K562 (cell line): Measurements from ENCODE around the gene SKOR1. TPM values are rescaled to one million over a fixed set of nuclear protein-coding genes. Genes with fewer than 3 reads are reported as not detected.

Source experiments
- GMEB1 ChIP-seq: fragments of 250-450 bp; sonication (Bioruptor Pico); IDR thresholded peaks from 2 replicates; pipeline ENCODE4 v1.4.0; 2020; ENCODE audit warnings: mild to moderate bottlenecking
- HINFP ChIP-seq: fragments of 450-650 bp; conservative IDR thresholded peaks from 2 replicates; pipeline ENCODE4 v1.6.1; 2016; ENCODE audit warnings: missing genetic modification characterization, low read depth, mild to moderate bottlenecking, control low read depth, missing compliant biosample characterization
- ID3 ChIP-seq, 2 experiments: fragments of 250-450 bp in 1 of 2; fragments of 450-650 bp in 1 of 2; sonication (Bioruptor Pico) in 1 of 2; IDR thresholded peaks; 2 replicates each; pipeline versions ENCODE4 v1.6.1 to v1.8.0; 2016 to 2021; ENCODE audit warnings: mild to moderate bottlenecking in 2 of 2, moderate library complexity in 2 of 2, missing compliant biosample characterization in 1 of 2, missing genetic modification characterization in 1 of 2
- MXD1 ChIP-seq: fragments of 250-450 bp; sonication (Bioruptor Pico); IDR thresholded peaks from 2 replicates; pipeline ENCODE4 v1.8.0; 2021; ENCODE audit warnings: borderline replicate concordance, mild to moderate bottlenecking, moderate library complexity; ENCODE audit not compliant: poor library complexity, severe bottlenecking
- MYC ChIP-seq, 2 experiments: fragments of 250-450 bp in 1 of 2; sonication (Bioruptor Pico) in 1 of 2; IDR thresholded peaks; 2 replicates each; pipeline versions ENCODE4 v1.5.1 to v1.6.1; 2012 to 2021; ENCODE audit warnings: low read depth in 2 of 2, borderline replicate concordance in 1 of 2, improper control_type of control experiment in 1 of 2, low read length in 1 of 2, mild to moderate bottlenecking in 1 of 2, moderate library complexity in 1 of 2
- NELFE ChIP-seq: IDR thresholded peaks from 2 replicates; pipeline ENCODE4 v1.6.1; 2011; ENCODE audit warnings: mild to moderate bottlenecking; ENCODE audit not compliant: insufficient read depth, insufficient read length
- NR2C2 ChIP-seq, 2 experiments: fragments of 200-800 bp in 1 of 2; sonication (Bioruptor generic) in 1 of 2; sonication (generic) in 1 of 2; formaldehyde crosslinking in 1 of 2; IDR thresholded peaks; 2 replicates each; pipeline versions ENCODE4 v1.6.1 to v1.8.0; 2016 to 2022; ENCODE audit warnings: mild to moderate bottlenecking in 1 of 2, missing compliant biosample characterization in 1 of 2, missing genetic modification characterization in 1 of 2, missing genetic modification reagents in 1 of 2
- RBBP5 ChIP-seq: fragments of 200-600 bp; sonication (generic); IDR thresholded peaks from 2 replicates; pipeline ENCODE4 v1.6.1; 2012; ENCODE audit warnings: borderline replicate concordance, mild to moderate bottlenecking, low read length, control low read depth, inconsistent platforms; ENCODE audit not compliant: insufficient read depth, poor library complexity, severe bottlenecking
- ZBTB8A ChIP-seq: fragments of 450-650 bp; IDR thresholded peaks from 2 replicates; pipeline ENCODE4 v1.6.1; 2018; ENCODE audit warnings: mild to moderate bottlenecking, moderate library complexity; ENCODE audit not compliant: partially characterized antibody
- ZFP36 ChIP-seq: fragments of 150-350 bp; IDR thresholded peaks from 2 replicates; pipeline ENCODE4 v1.6.1; 2018; ENCODE audit warnings: low read length, low read depth; ENCODE audit not compliant: partially characterized antibody
- polyA plus RNA-seq, 8 experiments: library from polyadenylated mRNA; depleted of rRNA in 4 of 8; stranded (reverse) in 5 of 8; unstranded in 3 of 8; fragments of >200 nt; fragmentation: Nextera tagmentation in 2 of 8; fragmentation: Illumina TruSeq in 1 of 8; extraction: Ambion mirVana in 2 of 8; extraction: Trizol in 1 of 8; gene quantifications; 2 replicates each; pipeline versions ENCODE4 v1.2.1 to v1.2.3, GENCODE V29; 2011 to 2014; ENCODE audit warnings: inconsistent platforms in 1 of 8, missing spikeins in 1 of 8
- total RNA-seq, 7 experiments: library from RNA; depleted of rRNA in 6 of 7; stranded (reverse); fragments of >200 nt in 6 of 7; fragmentation: Illumina TruSeq in 2 of 7; extraction: Trizol in 2 of 7; gene quantifications; 2 replicates each; pipeline versions ENCODE4 v1.2.1 to v1.2.3, GENCODE V29; 2011 to 2021; ENCODE audit warnings: low replicate concordance in 1 of 7
- TF ChIP-seq, protein P1 (sequence below): sonication (generic); formaldehyde crosslinking; IDR thresholded peaks from 2 replicates; pipeline ENCODE4 v1.8.0; 2023; ENCODE audit warnings: mild to moderate bottlenecking, missing genetic modification reagents
- TF ChIP-seq, protein P2 (sequence below): fragments of 450-650 bp; IDR thresholded peaks from one replicate; pipeline ENCODE4 v1.6.1; 2018; ENCODE audit warnings: mild to moderate bottlenecking, moderate library complexity; ENCODE audit not compliant: partially characterized antibody
- TF ChIP-seq, protein P3 (sequence below): fragments of 250-450 bp; sonication (Bioruptor Pico); IDR thresholded peaks from 2 replicates; pipeline ENCODE4 v1.6.1; 2021; ENCODE audit warnings: mild to moderate bottlenecking

The SKOR1 gene
- total and polyA plus RNA-seq, 9 of the 15 experiments (the other 6 are each of a cell fraction or from before 2014, with no cell fraction given): 0.04 to 0.41 (median 0.09) TPM; not detected in 3

DNA sequence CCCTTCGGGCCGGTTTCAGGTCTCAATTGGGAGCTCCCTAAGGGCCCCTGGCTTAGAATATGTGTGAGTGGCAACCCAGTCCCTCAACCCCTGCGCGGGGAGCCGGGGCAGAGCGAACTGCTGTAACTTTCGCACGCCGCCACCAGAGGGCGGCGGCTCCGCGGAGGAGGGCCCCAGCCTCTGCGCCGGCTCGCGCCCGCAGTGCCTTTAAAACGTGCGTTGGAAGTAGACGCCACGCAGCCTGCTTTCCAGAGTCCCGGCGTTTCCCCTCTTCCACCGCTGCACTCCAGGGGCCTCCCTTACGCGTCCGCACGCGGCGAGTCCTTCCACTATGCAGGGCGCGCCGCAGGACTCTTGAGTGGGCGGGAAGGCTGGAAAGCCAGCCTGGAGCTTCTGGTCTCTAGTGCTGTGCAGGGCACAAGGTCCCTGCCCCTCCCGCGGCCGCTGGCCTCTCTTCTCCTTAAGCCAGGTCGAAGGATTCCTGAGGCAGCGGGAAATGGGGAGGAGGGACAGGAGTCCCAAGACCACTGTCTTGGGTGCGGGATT is 38.2 kb downstream of the SKOR1 start (continued):
- TF ChIP-seq, protein P1, sequence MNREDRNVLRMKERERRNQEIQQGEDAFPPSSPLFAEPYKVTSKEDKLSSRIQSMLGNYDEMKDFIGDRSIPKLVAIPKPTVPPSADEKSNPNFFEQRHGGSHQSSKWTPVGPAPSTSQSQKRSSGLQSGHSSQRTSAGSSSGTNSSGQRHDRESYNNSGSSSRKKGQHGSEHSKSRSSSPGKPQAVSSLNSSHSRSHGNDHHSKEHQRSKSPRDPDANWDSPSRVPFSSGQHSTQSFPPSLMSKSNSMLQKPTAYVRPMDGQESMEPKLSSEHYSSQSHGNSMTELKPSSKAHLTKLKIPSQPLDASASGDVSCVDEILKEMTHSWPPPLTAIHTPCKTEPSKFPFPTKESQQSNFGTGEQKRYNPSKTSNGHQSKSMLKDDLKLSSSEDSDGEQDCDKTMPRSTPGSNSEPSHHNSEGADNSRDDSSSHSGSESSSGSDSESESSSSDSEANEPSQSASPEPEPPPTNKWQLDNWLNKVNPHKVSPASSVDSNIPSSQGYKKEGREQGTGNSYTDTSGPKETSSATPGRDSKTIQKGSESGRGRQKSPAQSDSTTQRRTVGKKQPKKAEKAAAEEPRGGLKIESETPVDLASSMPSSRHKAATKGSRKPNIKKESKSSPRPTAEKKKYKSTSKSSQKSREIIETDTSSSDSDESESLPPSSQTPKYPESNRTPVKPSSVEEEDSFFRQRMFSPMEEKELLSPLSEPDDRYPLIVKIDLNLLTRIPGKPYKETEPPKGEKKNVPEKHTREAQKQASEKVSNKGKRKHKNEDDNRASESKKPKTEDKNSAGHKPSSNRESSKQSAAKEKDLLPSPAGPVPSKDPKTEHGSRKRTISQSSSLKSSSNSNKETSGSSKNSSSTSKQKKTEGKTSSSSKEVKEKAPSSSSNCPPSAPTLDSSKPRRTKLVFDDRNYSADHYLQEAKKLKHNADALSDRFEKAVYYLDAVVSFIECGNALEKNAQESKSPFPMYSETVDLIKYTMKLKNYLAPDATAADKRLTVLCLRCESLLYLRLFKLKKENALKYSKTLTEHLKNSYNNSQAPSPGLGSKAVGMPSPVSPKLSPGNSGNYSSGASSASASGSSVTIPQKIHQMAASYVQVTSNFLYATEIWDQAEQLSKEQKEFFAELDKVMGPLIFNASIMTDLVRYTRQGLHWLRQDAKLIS: no peak
- peak; percentile 89 for TF ChIP-seq MYC (IDR thresholded peaks at IDR 0.05; ENCODE audit: low read depth, low read length)
- peak; percentile 71; the same call in 1 of the 2 replicates for TF ChIP-seq MYC (CRISPR knock-in tag; IDR thresholded peaks at IDR 0.05; ENCODE audit: borderline replicate concordance, low read depth)
- TF ChIP-seq MXD1 (CRISPR knock-in tag): no peak
- TF ChIP-seq ID3 (CRISPR knock-in tag; IDR thresholded peaks at IDR 0.05): no peak
- no peak; the same call in 1 of the 2 replicates for TF ChIP-seq ID3 (tag; IDR thresholded peaks at IDR 0.05)
- TF ChIP-seq NELFE: no peak
- TF ChIP-seq HINFP (tag): no peak
- no peak for TF ChIP-seq NR2C2 (CRISPR knock-in tag; IDR thresholded peaks at IDR 0.05)
- TF ChIP-seq NR2C2 (tag; IDR thresholded peaks at IDR 0.05): no peak
- TF ChIP-seq, protein P2, sequence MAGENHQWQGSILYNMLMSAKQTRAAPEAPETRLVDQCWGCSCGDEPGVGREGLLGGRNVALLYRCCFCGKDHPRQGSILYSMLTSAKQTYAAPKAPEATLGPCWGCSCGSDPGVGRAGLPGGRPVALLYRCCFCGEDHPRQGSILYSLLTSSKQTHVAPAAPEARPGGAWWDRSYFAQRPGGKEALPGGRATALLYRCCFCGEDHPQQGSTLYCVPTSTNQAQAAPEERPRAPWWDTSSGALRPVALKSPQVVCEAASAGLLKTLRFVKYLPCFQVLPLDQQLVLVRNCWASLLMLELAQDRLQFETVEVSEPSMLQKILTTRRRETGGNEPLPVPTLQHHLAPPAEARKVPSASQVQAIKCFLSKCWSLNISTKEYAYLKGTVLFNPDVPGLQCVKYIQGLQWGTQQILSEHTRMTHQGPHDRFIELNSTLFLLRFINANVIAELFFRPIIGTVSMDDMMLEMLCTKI: no peak
- peak; percentile 28 for TF ChIP-seq ZFP36
- TF ChIP-seq, protein P3, sequence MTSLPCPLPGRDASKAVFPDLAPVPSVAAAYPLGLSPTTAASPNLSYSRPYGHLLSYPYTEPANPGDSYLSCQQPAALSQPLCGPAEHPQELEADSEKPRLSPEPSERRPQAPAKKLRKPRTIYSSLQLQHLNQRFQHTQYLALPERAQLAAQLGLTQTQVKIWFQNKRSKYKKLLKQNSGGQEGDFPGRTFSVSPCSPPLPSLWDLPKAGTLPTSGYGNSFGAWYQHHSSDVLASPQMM (CRISPR knock-in tag): no peak
- TF ChIP-seq ZBTB8A: no peak
- no peak for TF ChIP-seq RBBP5
- peak; percentile 62; the same call in 1 of the 2 replicates for TF ChIP-seq GMEB1 (CRISPR knock-in tag)
